ENCODE measurements around the gene PPP3R1.
A peak's percentile ranks its signal among the peaks of the same experiment; 100 is the strongest.

The PPP3R1 gene, protein sequence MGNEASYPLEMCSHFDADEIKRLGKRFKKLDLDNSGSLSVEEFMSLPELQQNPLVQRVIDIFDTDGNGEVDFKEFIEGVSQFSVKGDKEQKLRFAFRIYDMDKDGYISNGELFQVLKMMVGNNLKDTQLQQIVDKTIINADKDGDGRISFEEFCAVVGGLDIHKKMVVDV

DNA sequence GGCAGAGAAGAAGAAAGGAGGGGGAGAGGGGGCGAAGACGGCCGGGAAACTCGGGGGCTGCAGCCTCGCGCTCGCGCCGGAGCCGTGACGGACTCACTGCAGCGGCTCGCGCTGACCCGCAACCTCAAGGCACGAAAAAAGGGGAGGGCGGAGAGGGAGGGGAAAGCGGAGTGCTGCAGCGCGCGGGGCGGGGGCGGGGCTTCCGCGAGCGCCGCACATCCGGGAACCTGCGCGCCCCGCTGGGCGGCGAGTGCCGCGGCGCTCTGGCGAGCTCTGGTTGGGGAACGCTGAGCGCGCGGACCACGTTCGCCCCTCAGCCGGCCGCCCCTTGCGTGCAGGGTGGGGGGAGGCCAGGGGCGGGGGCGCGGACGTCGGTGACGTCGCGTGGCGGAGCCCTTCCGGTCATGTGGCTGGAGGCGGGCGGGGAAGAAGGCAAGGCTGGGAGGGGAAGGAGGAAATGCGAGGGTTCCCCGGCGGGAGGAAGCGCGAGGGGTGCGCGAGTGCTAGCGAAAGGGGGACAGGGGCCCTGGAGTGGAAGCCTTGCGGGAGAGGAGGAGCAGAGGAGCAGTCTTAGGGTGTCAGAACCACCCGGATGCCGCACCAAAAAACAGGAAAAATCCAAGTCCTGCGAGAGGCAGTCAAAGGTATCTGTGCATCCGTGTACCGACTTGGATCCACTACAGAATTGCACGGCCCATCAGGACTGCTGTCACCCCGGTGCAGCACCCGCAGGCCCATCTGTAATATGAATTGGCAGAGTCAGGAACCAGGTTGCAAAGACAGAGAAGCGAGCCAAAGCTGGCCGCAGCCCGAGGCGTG, at the start of gene PPP3R1:
Gene PPP3R1 (minus strand): TSS at position 133 of the 819 bp plus-strand sequence. CDS start 405 bp downstream, outside the sequence.
- peak; percentile 96 for DNase-seq

DNA sequence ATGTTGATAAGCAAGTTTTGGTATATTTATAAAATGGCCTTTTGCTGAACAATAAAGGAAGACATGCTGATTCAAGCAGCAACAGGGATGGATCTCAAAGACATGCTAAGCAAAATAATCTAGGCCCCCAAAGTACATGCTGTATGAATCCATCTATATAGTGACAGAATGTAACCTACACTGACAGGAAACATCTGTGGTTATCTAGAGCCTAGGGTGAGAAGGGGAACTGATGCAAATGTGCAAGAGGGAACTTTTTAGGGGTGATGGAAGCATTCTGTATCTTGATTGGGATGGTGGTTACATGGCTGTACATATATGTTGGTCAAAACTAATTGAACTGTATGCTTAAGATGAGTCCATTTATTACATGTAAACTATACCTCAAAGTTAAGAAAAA, 43.2 kb upstream of the PPP3R1 start:
- no peak for DNase-seq

DNA sequence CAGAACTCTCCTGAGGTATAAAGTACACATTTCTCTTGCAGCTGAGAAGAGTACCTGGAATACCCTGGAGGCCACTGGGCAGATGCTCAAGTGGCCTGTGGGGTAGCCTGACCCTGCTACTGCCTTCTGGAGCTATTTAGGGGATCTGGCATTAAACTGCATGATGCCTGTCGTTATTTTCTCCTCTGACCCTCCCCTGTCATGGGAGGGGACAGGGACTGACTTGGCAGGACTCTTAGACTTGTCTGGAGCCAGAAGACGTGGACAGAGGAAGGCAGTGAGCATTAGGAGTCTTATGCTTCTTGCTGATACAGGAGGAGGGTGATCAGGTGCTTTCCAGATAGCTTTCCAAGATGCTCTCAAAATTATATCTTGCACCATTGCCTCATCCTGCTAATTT, 42.6 kb upstream of the PPP3R1 start:
- DNase-seq = no peak

DNA sequence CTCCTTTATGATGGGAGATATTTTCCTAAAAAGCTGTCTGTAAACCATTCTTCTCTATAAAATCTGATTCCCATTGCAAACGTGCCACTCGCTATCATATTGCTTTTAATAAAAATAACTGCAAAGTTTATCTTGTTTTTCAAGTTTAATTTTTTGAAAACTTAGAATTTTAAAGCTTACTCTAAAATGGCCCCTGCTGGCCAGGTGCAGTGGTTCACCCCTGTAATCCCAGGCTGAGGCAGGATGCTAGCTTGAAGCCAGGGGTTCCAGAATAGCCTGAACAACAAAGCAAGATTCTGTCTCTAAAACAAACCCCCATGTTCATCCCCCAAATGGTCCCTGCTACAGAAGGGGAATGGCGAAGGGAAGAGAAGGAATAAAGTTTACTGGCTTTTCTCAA, 41.9 kb upstream of the PPP3R1 start:
- DNase-seq = no peak

DNA sequence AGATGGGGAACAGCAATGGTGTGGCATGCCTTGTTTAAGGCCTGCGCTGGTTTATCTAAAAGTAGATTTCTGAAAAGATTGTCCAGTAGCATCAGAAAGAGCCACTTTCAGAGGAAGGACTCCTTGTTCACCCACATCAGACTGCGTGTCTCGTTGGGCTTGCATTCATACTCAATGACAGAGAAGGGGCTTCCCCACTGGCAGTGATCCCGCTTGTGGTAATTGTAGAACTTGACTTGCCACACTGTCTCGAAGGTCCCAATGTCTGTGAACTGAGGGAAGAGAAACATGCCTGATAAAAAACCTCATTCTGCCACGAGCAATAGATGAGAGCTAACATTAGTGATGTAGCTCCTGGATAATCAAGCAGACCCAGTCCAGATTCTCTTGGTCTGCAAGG, 41.4 kb upstream of the PPP3R1 start:
- no peak for DNase-seq

DNA sequence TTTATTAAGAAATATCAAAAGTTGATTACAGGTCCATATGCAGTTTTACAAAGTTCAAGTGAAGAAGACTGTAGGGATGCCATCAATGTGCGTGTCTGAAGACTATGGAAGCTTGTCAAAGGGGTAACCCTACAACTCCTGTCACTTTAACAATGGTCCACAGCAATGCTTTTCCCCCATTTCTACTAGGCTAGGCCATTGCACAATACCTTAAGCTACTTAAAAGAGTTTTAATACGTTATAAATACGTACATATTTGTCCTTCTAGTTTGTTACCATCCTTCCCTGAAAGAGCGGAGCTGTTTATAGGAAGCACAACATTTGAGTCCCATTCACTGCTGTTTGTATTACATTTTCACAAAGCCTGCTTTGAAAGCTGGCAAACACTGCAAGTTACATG, 40.7 kb upstream of the PPP3R1 start:
- DNase-seq = no peak

DNA sequence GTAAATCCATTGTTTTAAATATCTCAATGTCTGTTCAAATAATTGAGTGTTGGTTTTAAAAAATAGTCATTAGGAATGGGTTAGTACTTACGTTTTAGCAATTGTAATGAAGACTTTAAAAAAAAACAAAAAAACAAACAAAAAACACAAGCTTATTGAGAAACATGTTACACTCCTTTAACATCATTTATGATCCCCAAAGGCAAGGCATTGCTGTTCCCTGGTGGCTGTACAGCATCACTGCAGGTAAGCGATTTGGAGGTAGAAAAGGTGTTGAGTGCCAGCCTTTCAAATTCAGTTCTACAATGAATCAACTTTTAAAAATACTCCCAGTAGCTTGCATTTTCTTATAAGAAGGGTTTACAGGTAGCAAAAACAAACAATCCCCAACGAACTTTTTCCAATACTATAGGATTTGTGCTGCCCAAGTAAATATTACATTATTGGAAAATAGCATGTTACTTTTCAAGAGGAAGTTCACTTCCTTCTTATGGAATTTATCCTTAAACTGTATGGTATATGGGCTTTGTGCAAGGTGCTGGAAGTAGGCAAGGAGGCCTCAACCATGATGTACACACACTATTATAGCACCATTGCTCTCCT, 39.9 kb upstream of the PPP3R1 start:
- DNase-seq = no peak

DNA sequence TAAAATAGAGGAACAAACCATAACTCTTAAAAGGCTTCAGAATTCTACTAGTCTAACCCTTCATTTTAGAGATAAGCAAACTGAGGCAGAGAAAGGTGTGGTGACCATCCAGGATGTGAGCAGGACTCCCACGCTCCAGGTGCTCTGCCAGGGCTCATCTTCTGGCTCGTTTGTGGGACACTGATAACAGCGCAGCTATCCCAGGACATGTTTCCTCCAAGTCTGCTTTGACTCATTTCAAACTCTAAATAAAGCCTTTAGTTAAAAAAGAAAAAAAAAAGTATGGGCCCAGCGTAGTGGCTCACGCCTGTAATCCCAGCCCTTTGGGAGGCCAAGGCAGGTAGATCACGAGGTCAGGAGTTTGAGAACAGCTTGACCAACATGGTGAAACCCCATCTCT, 39.0 kb upstream of the PPP3R1 start:
- no peak for DNase-seq

DNA sequence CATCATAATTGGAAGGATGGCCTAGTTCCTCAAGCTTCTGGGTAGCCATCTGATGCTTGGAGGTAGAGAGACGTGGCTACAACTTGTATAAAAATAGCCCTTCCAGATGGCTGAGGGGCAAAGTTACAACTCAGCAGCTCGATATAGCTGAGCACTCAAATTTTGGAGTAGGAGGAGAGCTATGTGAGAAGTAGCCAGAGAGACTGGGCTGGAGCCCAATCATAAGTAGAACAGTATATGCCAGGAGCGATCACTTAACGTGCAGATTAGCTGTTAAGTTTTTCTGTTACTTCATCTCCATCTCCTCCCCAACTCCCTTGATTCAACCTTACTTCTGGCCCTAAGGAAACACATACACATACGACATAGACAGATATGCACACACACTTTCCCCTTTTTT, 38.6 kb upstream of the PPP3R1 start:
- DNase-seq = no peak

DNA sequence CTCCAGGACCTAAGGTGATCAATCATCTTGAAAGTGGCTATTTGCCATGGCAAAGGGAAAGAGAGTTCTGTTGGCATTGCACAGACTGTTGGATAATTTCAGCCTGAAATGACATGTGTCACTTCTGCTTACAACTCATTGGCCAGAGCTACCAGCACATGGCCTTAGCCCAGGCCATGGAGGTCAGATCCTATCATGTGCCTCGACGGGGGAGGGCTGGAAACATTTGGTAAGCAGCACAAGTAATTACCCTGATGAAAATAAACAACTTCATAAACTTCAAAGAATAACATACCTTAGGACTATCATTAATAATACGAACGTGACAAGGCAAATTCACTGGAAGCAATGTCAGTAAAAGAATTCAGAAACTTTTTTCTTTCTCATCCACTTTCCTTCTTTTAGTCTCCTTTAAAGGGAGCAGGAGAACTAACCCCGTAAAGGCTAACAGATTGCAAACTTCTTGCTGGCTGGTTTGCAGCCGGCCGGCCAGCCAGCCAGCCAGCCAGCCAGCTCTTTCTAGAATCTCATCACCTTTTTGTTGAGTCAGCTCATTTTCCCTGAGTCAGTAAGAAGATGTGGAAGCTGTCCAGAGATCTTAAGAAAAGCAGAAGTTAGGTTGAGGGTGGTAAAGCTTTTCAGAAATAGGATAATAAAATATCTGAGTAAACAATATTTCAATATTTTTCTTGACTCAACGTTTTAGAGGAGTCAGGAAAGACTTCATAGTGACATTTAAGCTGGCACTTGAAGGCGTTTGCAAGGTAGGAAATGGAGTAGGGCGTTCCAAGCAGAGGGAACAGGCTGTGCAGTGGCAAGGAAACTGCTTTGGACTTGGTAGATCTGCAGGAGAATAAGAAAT, 35.5 kb upstream of the PPP3R1 start:
- DNase-seq = no peak

DNA sequence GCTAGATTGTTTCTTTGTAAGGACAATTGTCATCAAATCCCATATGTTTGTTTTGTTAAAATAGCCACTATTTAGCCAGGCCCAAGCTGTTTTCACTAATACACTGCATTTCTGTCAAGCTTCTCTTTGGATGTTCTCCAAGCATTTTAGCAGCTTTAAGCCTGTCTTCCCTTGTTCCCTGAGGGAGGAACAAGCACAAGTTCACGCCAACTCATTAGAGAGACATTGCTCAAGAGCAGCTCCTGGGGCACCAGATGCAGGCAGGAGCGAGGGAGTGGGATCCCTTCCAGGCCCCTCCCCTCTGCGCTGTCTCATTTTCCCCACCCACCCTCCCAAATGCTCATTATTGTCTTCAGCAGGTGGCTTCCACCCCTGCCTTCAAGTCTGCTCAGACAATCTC, 32.6 kb upstream of the PPP3R1 start:
- no peak for DNase-seq

DNA sequence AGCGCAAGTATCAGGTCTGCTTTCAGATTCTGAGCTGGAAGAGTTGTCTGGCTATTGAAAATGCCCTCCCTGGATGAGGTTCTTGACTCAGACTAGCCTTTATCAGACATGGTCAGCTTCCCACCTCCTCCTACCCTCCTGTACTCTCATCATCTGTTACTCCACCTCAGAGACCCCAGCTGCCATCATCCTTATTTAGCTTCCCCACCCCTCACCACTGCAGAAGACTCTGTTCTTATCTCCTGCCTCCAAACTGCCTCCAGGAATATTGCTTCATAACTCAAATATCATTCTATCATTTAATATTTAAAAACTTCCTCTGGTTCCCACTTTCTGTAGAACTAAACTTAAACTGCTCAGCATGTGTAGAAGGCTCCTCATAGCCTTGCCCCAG, 31.1 kb upstream of the PPP3R1 start:
- no peak for DNase-seq

DNA sequence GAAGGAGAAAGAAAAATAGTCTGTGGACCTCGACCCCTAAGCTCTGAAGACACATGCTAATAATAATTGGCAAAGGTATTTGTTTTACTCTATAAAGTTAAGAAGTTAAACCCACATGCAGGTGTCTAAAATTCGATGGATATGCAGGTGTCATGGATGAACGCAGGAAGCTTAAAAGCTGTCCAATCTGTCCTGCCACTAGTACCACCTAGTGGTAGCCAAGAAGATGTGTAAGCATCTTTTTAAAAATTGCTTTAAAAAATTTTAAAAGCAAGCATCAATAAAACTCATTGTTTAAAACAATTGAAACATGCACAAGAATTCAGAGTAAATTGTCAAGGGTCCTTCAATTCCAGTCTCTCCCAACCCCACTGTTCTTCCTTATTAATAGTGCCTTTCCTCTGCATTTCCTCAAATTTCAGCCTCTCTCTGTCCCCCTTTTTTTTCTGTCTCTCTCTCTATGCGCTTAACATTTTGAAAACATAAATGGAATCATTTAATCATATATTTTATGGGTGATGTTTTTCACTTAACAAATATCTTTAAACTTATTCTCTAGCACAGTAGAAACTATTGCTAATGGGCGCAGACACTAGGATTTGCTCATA, 30.6 kb upstream of the PPP3R1 start:
- no peak for DNase-seq

DNA sequence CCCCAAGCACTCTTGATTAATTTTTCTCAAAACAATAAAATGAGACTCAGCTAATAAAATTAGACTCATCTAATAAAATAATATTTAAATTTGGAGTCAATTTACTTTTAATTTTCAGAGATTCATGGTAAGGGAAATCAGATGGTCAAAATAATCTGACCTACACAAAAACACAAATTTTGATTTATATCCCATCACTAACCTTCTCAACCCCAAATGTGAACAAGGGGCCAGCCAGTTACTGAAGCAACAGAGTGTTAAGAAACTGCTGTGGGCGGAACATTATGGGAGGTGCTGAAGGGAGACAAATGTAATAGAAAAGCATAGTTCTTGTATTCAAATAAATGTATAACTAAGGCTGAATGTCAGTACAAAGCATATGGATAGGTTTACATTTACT, 28.5 kb upstream of the PPP3R1 start:
- DNase-seq = no peak

DNA sequence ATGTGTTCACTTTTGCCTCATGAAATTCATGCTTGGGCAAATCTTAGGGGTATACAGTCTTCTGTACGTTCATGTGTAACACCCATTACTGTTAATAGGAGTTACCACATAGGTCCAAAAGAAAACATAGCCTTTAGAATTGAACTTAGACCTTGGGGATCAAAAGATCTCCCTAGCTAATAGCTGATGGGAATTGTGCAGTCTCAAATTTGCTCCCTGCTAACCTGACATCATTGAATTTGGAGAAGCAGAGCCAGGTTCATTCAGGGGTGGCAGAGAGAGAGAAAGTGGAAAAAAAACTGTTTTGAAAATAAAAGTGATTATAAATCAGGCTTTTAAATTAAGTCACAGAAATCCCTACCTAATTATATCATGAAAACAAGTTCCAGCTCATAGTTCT, 28.0 kb upstream of the PPP3R1 start:
- DNase-seq = no peak

DNA sequence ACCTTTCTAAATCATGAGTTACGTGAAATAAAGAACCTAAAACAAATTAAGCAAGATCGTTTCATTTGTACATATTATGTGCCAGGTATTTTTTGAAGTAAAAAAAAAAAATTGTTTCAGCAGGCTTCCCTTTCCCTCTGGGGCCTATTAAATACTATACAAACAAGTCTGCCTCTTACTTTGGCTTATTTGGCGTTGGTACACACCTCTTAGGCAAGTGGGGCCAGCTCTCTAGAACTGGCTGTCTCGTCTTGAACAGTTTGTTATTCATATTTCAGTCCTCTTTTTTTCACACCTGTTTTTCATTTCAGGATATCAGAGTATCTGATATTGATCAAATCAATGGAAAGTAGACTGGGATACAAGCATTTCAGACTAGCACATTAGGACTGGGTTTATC, 27.4 kb upstream of the PPP3R1 start:
- no peak for DNase-seq

DNA sequence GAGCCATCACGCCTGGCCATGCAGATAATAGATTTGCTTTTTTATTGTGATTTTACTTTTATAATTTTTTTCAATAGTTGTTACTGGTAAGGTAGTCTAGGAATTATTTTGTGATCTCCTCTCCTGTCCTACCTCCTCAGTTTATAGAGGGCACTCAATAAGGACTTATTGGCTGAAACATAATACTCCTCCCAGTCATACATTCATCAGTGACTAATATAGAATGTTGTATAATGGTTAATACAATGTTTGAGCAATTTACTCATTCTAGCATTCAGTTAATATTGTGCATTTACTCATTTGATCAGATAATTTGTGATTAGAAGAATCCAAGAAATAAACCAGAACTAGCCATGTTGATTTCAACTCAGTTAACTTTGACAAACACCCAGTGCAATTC, 25.8 kb upstream of the PPP3R1 start:
- DNase-seq = no peak

DNA sequence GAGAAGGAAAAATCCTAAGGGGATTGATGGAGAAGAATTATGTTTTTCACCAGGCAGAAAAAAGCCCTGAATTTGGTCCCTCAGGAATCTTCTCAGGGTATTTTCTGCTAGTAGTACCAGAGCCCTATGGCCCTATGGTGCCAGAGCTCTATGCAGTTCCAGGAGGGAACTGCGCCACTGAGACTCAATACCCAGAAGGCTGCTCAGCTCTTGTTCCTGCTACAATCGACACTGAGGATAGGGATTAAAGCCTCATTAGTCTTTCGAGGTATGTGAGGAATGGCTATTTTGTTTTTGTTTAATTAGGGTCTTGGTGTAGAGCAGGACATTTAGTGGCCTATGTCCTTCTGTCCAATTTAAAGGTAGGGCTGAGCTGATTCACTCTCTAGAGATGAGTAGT, 21.7 kb upstream of the PPP3R1 start:
- DNase-seq = no peak

DNA sequence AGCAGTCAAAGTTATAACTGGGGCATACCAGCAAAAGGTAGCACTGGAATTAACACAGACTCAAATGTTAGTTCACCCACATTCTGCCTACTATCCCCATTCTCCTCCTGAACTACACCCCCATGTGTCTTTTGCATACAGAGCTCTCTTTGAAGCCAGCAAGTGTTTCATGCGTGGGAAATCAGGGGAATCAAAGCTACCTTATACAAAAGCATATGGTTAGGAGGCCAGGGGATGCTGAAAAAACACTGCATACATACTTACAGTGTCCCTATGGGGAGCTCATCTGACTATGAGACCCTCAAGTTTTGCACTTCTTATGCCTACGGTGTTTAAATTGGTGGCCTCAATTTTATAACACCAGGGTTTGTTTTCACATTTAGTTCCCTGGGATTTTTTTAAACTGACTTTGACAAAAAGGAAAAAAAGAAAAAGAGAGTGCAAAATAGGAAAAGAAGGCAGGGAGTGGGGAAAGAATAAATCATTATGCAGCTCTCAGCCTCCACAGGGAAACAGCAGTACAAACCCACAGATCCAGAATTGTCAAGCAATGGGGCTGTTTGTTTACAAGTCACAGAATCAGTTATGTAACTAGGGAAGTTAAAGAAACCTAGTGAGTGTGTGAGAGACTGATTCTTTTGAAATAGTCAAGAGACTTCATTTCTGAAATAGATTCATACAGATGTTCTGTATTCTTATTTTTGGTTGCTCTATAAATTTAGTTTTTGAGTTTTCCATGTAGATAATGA, 20.1 kb upstream of the PPP3R1 start:
- no peak for DNase-seq

DNA sequence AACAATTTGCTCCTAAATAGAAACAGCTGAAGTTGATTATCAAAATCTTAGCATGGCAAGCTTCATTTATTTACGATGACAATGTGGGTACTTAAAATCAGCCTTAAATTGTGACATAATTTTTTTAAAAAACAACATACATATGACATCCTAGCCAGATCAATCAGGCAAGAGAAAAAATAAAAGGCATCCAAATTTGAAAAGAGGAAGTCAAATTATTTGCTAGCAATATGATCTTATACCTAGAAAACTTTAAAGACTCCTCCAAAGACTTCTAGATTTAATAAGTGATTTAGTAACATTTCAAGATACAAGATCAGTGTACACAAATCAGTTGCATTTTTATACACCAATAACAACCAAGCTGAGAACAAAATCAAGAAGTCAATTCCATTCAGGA, 14.3 kb upstream of the PPP3R1 start:
- DNase-seq = no peak

DNA sequence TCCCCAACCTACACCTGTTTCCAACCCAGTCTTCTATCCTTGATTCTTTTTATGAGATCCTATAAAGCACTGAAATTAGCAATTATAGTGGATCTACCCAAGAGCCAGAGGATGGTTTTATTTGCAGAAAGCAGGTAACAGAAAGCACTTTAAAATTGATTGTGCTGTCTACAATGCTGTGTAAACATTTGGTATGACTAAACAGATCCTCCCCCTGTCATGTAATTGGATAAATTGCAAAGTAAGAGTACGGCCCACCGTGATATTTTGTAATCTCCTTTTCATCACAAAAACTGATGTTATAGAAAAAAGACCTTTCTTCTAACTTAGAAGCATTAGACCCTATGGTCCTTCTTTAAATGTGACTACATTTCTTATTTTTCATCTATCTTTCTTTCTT, 11.3 kb upstream of the PPP3R1 start:
- DNase-seq = no peak

DNA sequence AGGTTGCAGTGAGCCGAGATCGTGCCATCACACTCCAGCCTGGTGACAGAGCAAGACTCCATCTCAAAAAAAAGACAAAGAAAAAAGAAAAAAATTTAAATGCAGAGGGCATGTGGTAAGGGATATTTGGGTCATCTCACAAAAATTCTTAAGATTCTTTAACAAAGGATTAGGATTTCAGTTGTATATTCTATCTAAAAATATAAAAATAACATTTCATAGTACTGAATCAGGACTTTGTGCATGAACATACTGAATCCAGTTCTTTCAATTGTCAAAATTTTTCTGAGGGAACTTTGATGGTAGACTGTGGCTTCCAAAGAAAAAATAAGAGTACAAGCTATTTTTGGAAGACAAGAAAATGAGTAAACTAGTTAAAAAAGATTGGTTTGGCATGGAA, 6.5 kb upstream of the PPP3R1 start:
- no peak for DNase-seq
